HEK293T (cell line): ENCODE data around the gene SPEN.

Source experiments
- CTCF ChIA-PET: fragments of 350-600 bp; formaldehyde crosslinking; extraction: SDS; loops from one replicate; lab custom pipeline; 2021; ENCODE audit warnings: antibody characterized with exemption, inconsistent platforms; lab: Yijun Ruan, JAX
- POLR2A ChIA-PET: fragments of 350-600 bp; formaldehyde crosslinking; extraction: SDS; loops from one replicate; lab custom pipeline; 2020; ENCODE audit warnings: antibody characterized with exemption, inconsistent platforms; lab: Yijun Ruan, JAX
- DNase-seq: peaks from one replicate; pipeline ENCODE4 v3.0.0; 2012; ENCODE audit warnings: mixed read lengths; ENCODE audit errors: extremely low spot score
- ARNT ChIP-seq: fragments of 450-650 bp; IDR thresholded peaks from 2 replicates; pipeline ENCODE4 v1.6.1; 2017; ENCODE audit warnings: mild to moderate bottlenecking
- BHLHE40 ChIP-seq: fragments of 450-650 bp; IDR thresholded peaks from 2 replicates; pipeline ENCODE4 v1.6.1; 2016; ENCODE audit warnings: mild to moderate bottlenecking, moderate library complexity, borderline replicate concordance
- CTBP1 ChIP-seq: fragments of 450-650 bp; IDR thresholded peaks from 2 replicates; pipeline ENCODE4 v1.6.1; 2016; ENCODE audit warnings: borderline replicate concordance
- ELF4 ChIP-seq: fragments of 450-650 bp; IDR thresholded peaks from 2 replicates; pipeline ENCODE4 v1.6.1; 2017; ENCODE audit warnings: antibody characterized with exemption
- FOXA1 ChIP-seq: fragments of 450-650 bp; IDR thresholded peaks from 2 replicates; pipeline ENCODE4 v1.6.1; 2016; ENCODE audit warnings: mild to moderate bottlenecking
- FOXK2 ChIP-seq: fragments of 450-650 bp; IDR thresholded peaks from 2 replicates; pipeline ENCODE4 v1.6.1; 2016; ENCODE audit warnings: mild to moderate bottlenecking
- FOXM1 ChIP-seq: fragments of 450-650 bp; IDR thresholded peaks from 2 replicates; pipeline ENCODE4 v1.6.1; 2017; ENCODE audit warnings: mild to moderate bottlenecking, borderline replicate concordance
- HDGF ChIP-seq: fragments of 450-650 bp; IDR thresholded peaks from 2 replicates; pipeline ENCODE4 v1.6.1; 2017; ENCODE audit warnings: antibody characterized with exemption, borderline replicate concordance
- L3MBTL2 ChIP-seq: fragments of 450-650 bp; conservative IDR thresholded peaks from 2 replicates; pipeline ENCODE4 v1.6.1; 2016; ENCODE audit warnings: mild to moderate bottlenecking
- LEF1 ChIP-seq: fragments of 450-650 bp; IDR thresholded peaks from 2 replicates; pipeline ENCODE4 v1.6.1; 2017; ENCODE audit warnings: mild to moderate bottlenecking, borderline replicate concordance
- NFRKB ChIP-seq: fragments of 450-650 bp; IDR thresholded peaks from 2 replicates; pipeline ENCODE4 v1.6.1; 2016; ENCODE audit warnings: mild to moderate bottlenecking, moderate library complexity
- PKNOX1 ChIP-seq: fragments of 450-650 bp; IDR thresholded peaks from 2 replicates; pipeline ENCODE4 v1.6.1; 2016
- SP1 ChIP-seq: fragments of 450-650 bp; IDR thresholded peaks from 2 replicates; pipeline ENCODE4 v1.6.1; 2017
- SUZ12 ChIP-seq: fragments of 450-650 bp; IDR thresholded peaks from 2 replicates; pipeline ENCODE4 v1.6.1; 2016; ENCODE audit warnings: mild to moderate bottlenecking
- TARDBP ChIP-seq: fragments of 450-650 bp; IDR thresholded peaks from 2 replicates; pipeline ENCODE4 v1.6.1; 2016
- ZNF384 ChIP-seq: fragments of 450-650 bp; IDR thresholded peaks from 2 replicates; pipeline ENCODE4 v1.6.1; 2016

Gene SPEN

GRCh38 chr1:15937706-15938168 is 90.2 kb downstream of the SPEN start:
- POLR2A ChIA-PET, result interaction anchor here (0.9 kb wide), 1 partner anchor 88 kb away, joined by 4 read pairs; no protein-coding TSS in a partner anchor
- TF ChIP-seq FOXM1, result no peak
- TF ChIP-seq NFRKB, result no peak
- TF ChIP-seq LEF1, result no peak
- TF ChIP-seq SP1, result no peak
- TF ChIP-seq PKNOX1, result no peak
- no peak for TF ChIP-seq CTBP1
- TF ChIP-seq ELF4, result no peak
- no peak for TF ChIP-seq TARDBP
- TF ChIP-seq FOXK2, result no peak
- no peak for TF ChIP-seq FOXA1
- no peak for TF ChIP-seq L3MBTL2
- TF ChIP-seq SUZ12, result no peak
- no peak for TF ChIP-seq BHLHE40
- TF ChIP-seq ZNF384, result no peak
- no peak for TF ChIP-seq ARNT
- no peak for TF ChIP-seq HDGF
- CTCF ChIA-PET, result interaction anchor here (0.7 to 1.7 kb wide), 2 partner anchors 12 to 109 kb away, joined by 3 to 5 read pairs; no protein-coding TSS in a partner anchor
- DNase-seq, result no peak

- ChIA-PET CTCF (interaction anchor here (1.7 kb wide), 1 partner anchor 13 kb away, joined by 5 read pairs; no protein-coding TSS in a partner anchor), POLR2A (no interaction called here)
- TF ChIP-seq CTBP1 (no peak), FOXM1 (no peak), ARNT (no peak), L3MBTL2 (no peak), NFRKB (no peak), FOXK2 (no peak)
- no peak for DNase-seq
Measured at GRCh38 chr1:15938628-15939161, 91.2 kb downstream of the SPEN start.

GRCh38 chr1:15939181-15940109 is 91.9 kb downstream of the SPEN start:
- CTCF ChIA-PET, result no interaction called here
- no peak for DNase-seq
- POLR2A ChIA-PET, result no interaction called here
- no peak for TF ChIP-seq HDGF
- no peak for TF ChIP-seq ARNT
- TF ChIP-seq L3MBTL2, result no peak
- no peak for TF ChIP-seq SP1
- no peak for TF ChIP-seq TARDBP
- no peak for TF ChIP-seq NFRKB
- no peak for TF ChIP-seq FOXM1
- TF ChIP-seq SUZ12, result no peak
- no peak for TF ChIP-seq FOXA1
- TF ChIP-seq FOXK2, result no peak
- TF ChIP-seq BHLHE40, result no peak
- TF ChIP-seq LEF1, result no peak
- TF ChIP-seq ZNF384, result no peak
- no peak for TF ChIP-seq ELF4
- TF ChIP-seq CTBP1, result no peak
- no peak for TF ChIP-seq PKNOX1

GRCh38 chr1:15940110-15941043 is 92.9 kb downstream of the SPEN start:
- POLR2A ChIA-PET, result no interaction called here

GRCh38 chr1:15941044-15941840 is 93.7 kb downstream of the SPEN start:
- ChIA-PET CTCF (no interaction called here), POLR2A (no interaction called here)
- no peak for TF ChIP-seq FOXK2
- no peak for TF ChIP-seq ZNF384
- no peak for TF ChIP-seq PKNOX1
- TF ChIP-seq HDGF, result no peak
- TF ChIP-seq L3MBTL2, result no peak
- TF ChIP-seq SUZ12, result no peak
- TF ChIP-seq BHLHE40, result no peak
- TF ChIP-seq TARDBP, result no peak
- no peak for TF ChIP-seq CTBP1
- no peak for TF ChIP-seq ELF4
- no peak for TF ChIP-seq FOXA1
- no peak for TF ChIP-seq FOXM1
- no peak for TF ChIP-seq SP1
- TF ChIP-seq NFRKB, result no peak
- TF ChIP-seq ARNT, result no peak
- no peak for TF ChIP-seq LEF1
- no peak for DNase-seq

More at GRCh38 chr1:15940110-15941043, 92.9 kb downstream of the SPEN start:
- CTCF ChIA-PET, result no interaction called here
- TF ChIP-seq SUZ12, result no peak
- no peak for TF ChIP-seq BHLHE40
- TF ChIP-seq ZNF384, result no peak
- TF ChIP-seq FOXK2, result no peak
- TF ChIP-seq FOXM1, result no peak
- TF ChIP-seq SP1, result no peak
- TF ChIP-seq FOXA1, result no peak
- TF ChIP-seq HDGF, result no peak
- no peak for DNase-seq
